Measurements from ENCODE around the gene TIMM50. TPM values are rescaled to one million over a fixed set of nuclear protein-coding genes. Genes with fewer than 3 reads are reported as not detected.

TIMM50 gene
- total RNA-seq, 2 donors from 2014 or later: 30.4 to 50.8 TPM

DNA sequence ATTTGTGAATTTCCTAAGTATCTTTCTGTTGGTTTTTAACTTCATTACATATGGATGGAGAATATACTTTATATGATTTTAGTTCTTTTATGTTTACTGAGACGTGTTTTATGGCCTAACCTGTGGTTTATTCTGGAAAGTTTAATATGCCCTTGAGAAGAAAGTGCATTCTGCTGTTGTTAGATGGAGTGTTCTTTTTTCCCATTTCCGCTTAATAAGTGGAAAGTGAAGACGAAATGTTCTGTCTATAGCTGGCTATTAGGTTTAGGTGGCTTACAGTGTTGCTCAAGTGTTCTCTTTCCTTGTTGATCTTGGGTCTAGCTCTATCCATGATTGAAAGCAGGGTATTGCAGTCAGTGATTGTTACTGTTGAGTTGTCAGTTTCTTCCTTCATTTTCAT lies 17.2 kb upstream of the TIMM50 start:
- DNase-seq: no peak
- no peak for TF ChIP-seq POLR2A (IDR thresholded peaks at IDR 0.05)
- TF ChIP-seq, protein P1, sequence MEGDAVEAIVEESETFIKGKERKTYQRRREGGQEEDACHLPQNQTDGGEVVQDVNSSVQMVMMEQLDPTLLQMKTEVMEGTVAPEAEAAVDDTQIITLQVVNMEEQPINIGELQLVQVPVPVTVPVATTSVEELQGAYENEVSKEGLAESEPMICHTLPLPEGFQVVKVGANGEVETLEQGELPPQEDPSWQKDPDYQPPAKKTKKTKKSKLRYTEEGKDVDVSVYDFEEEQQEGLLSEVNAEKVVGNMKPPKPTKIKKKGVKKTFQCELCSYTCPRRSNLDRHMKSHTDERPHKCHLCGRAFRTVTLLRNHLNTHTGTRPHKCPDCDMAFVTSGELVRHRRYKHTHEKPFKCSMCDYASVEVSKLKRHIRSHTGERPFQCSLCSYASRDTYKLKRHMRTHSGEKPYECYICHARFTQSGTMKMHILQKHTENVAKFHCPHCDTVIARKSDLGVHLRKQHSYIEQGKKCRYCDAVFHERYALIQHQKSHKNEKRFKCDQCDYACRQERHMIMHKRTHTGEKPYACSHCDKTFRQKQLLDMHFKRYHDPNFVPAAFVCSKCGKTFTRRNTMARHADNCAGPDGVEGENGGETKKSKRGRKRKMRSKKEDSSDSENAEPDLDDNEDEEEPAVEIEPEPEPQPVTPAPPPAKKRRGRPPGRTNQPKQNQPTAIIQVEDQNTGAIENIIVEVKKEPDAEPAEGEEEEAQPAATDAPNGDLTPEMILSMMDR (IDR thresholded peaks at IDR 0.05): no peak
- Histone ChIP-seq H3K27ac (no peak overlapping the region), H3K9me3 (no peaks in the 10 kb centered on the region), H3K27me3 (no peaks in the 10 kb centered on the region), H3K4me1 (no peaks in the 10 kb centered on the region), H3K4me3 (no peak overlapping the region), H3K36me3 (replicated peaks in 1 of 2; ENCODE audit: insufficient read depth in 1 of 2, low read depth in 2 of 2) (peaks cover 31 to 57% of the 10 kb centered on the region in 2 donors)
- no peak for ATAC-seq
- intact Hi-C loops (cut with DNase I): no loop called here
- WGBS, 2 donors: 65 to 90% methylated on average over 3 of the region's 3 CpGs

DNA sequence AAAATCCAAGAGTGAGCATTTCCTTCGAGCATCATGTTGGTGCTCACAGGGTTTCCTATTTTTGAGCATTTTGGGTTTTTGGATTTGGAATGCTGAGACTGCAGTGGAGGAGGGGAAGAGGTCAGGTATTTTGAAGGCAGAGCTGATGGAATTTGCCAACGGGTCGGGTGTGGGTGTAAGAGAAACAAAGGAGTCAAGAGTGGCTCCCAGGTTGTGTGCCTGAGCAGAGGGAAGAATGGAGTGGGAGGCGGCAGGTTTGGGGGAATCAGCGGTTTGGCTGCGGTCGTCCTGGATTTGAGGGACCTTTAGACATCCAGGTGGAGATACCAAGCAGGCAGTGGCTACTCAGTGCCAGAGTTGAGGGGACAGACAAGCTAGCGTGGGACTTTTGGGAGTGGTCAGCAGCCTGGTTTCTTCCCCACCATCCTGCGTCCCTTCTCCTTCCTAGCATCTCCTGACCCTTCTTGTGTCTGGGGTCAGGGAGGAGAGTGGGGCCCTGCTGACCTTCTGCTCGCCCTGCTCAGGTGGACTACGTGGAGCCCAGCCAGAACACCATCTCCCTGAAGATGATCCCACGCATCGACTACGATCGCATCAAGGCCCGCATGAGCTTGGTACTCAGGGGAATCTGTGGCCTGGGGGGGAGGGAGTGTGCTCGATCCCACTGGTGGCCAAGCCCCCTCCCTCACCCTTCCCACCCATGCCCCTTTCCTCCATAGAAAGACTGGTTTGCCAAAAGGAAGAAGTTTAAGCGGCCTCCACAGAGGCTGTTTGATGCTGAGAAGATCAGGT lies 14.5 kb upstream of the TIMM50 start:
- WGBS, 2 donors: 92 to 95% methylated on average over 10 to 18 of the region's 18 CpGs
- Histone ChIP-seq H3K9me3 (no peaks in the 10 kb centered on the region), H3K36me3 (replicated peaks in 1 of 2; ENCODE audit: insufficient read depth in 1 of 2, low read depth in 2 of 2) (peaks cover 24 to 62% of the 10 kb centered on the region in 2 donors), H3K27me3 (no peaks in the 10 kb centered on the region), H3K4me1 (no peaks in the 10 kb centered on the region), H3K4me3 (no peak overlapping the region), H3K27ac (no peak overlapping the region)
- no peak for ATAC-seq
- TF ChIP-seq, protein P1 (IDR thresholded peaks at IDR 0.05): no peak
- no peak for TF ChIP-seq POLR2A (IDR thresholded peaks at IDR 0.05)
- intact Hi-C loops (cut with DNase I): no loop called here
- no peak for DNase-seq

GRCh38 chr19:39467941-39468340 lies 12.7 kb upstream of the TIMM50 start:
- Histone ChIP-seq H3K27me3 (no peaks in the 10 kb centered on the region), H3K9me3 (no peaks in the 10 kb centered on the region), H3K4me3 (no peak overlapping the region), H3K4me1 (no peaks in the 10 kb centered on the region), H3K36me3 (replicated peaks in 1 of 2; ENCODE audit: insufficient read depth in 1 of 2, low read depth in 2 of 2) (peaks cover 29 to 78% of the 10 kb centered on the region in 2 donors), H3K27ac (no peak overlapping the region)
- TF ChIP-seq POLR2A (IDR thresholded peaks at IDR 0.05): no peak
- TF ChIP-seq, protein P1 (IDR thresholded peaks at IDR 0.05): no peak
- DNase-seq (no peak), ATAC-seq (no peak)
- intact Hi-C loops (cut with DNase I): no loop called here
- 95% methylated on average over 7 of the region's 7 CpGs; no CpG with 5 or more reads in 1 of the 2 donors for WGBS, 2 donors

DNA sequence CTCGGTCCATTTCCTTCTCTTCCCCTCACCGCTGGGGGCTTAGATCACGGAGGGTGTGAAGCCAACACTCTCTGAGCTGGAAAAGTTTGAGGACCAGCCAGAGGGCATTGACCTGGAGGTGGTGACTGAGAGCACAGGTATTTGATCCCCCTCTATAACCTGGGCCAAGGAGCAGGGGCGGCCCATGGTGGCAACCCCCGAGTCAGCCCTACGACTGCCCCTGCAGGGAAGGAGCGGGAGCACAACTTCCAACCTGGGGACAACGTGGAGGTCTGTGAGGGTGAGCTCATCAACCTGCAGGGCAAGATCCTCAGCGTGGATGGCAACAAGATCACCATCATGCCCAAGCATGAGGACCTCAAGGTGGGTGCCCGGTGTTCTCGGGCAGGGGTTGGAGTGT lies 11.6 kb upstream of the TIMM50 start:
- H3K27me3 ChIP-seq: no peaks in the 10 kb centered on the region
- TF ChIP-seq, protein P1 (IDR thresholded peaks at IDR 0.05): no peak
- TF ChIP-seq POLR2A (IDR thresholded peaks at IDR 0.05): no peak
- 80 to 85% methylated on average over 7 to 9 of the region's 11 CpGs for WGBS, 2 donors

DNA sequence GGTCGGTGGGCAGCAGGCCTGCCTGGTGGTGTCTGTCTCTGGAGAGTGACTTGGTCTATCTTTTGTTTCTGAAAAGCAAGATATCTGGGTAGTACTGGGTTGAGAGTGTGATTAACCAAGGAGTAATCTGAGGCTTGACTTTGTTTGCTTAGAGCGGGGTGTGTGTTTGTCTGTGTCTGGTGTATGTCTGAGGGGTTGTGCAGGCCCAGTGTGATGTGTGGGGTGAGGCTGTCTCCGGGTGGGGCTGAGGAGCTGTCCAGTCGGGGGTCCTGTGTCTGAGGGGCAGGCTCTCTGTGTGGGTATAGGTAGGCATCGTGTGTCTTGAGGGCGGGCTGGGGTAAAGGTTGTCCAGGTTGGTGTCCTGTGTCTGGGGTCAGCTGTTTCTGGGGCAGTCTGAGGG lies 11.1 kb upstream of the TIMM50 start:
- Histone ChIP-seq H3K4me3 (no peak overlapping the region), H3K4me1 (no peaks in the 10 kb centered on the region), H3K27ac (no peak overlapping the region), H3K36me3 (replicated peaks in 1 of 2; ENCODE audit: insufficient read depth in 1 of 2, low read depth in 2 of 2) (peaks cover 35 to 86% of the 10 kb centered on the region in 2 donors), H3K27me3 (no peaks in the 10 kb centered on the region), H3K9me3 (no peaks in the 10 kb centered on the region)
- DNase-seq (no peak), ATAC-seq (no peak)
- intact Hi-C loops (cut with DNase I): no loop called here
- WGBS, 2 donors: 72 to 91% methylated on average over 6 of the region's 6 CpGs
- no peak for TF ChIP-seq POLR2A (IDR thresholded peaks at IDR 0.05)
- TF ChIP-seq, protein P1 (IDR thresholded peaks at IDR 0.05): no peak

More for the DNA sequence above, 11.6 kb upstream of the TIMM50 start:
- peaks cover 29 to 85% of the 10 kb centered on the region in 2 donors for H3K36me3 ChIP-seq (replicated peaks in 1 of 2; ENCODE audit: insufficient read depth in 1 of 2, low read depth in 2 of 2)
- no peak overlapping the region for H3K27ac ChIP-seq
- no peaks in the 10 kb centered on the region for H3K4me1 ChIP-seq
- DNase-seq: no peak
- intact Hi-C loops (cut with DNase I): no loop called here
- no peaks in the 10 kb centered on the region for H3K9me3 ChIP-seq
- no peak for ATAC-seq
- no peak overlapping the region for H3K4me3 ChIP-seq

All from body of pancreas (tissue), 4 donors.